GM18907 (cell line): ENCODE results near the gene CST1.
"Not testable (repeated sequence)": the region's sequence is repeated elsewhere in the genome, so short reads cannot be mapped to it uniquely, and the experiment has no call there.

Source experiments
- ATAC-seq: cut with Tn5 transposase; IDR thresholded peaks from one replicate; pipeline ENCODE4 v1.9.1; 2021; ENCODE audit warnings: mild to moderate bottlenecking, moderate library complexity; ENCODE audit not compliant: unreplicated experiment

CST1 gene

GRCh38 chr20:23755131-23755611 lies 4.4 kb upstream of the CST1 start:
- not testable (repeated sequence) for ATAC-seq

GRCh38 chr20:23754731-23755130 lies 4.0 kb upstream of the CST1 start:
- no peak for ATAC-seq

GRCh38 chr20:23753589-23753988 lies 2.9 kb upstream of the CST1 start:
- no peak for ATAC-seq

- ATAC-seq, result no peak
Measured at GRCh38 chr20:23753194-23753548, 2.4 kb upstream of the CST1 start.

- ATAC-seq, result no peak
Measured at GRCh38 chr20:23752481-23753193, 1.9 kb upstream of the CST1 start.

GRCh38 chr20:23752019-23752418 lies 1.3 kb upstream of the CST1 start:
- ATAC-seq, result no peak

- ATAC-seq, result no peak
Measured at GRCh38 chr20:23749746-23750145, 989 bp downstream of the CST1 start.

- ATAC-seq, result not testable (repeated sequence)
Measured at GRCh38 chr20:23748975-23749374, 1.8 kb downstream of the CST1 start.

- not testable (repeated sequence) for ATAC-seq
Measured at GRCh38 chr20:23747551-23747950, 3.2 kb downstream of the CST1 start.

- not testable (repeated sequence) for ATAC-seq
Measured at GRCh38 chr20:23747092-23747491, 3.6 kb downstream of the CST1 start.

GRCh38 chr20:23746321-23746720 lies 4.4 kb downstream of the CST1 start:
- ATAC-seq, result no peak

GRCh38 chr20:23745247-23745646 lies 5.5 kb downstream of the CST1 start:
- no peak for ATAC-seq

GRCh38 chr20:23744817-23745216 lies 5.9 kb downstream of the CST1 start:
- no peak for ATAC-seq

GRCh38 chr20:23735391-23735790 lies 15.3 kb downstream of the CST1 start:
- not testable (repeated sequence) for ATAC-seq

GRCh38 chr20:23734949-23735348 lies 15.8 kb downstream of the CST1 start:
- not testable (repeated sequence) for ATAC-seq

GRCh38 chr20:23734440-23734839 lies 16.3 kb downstream of the CST1 start:
- not testable (repeated sequence) for ATAC-seq

GRCh38 chr20:23727016-23727415 lies 23.7 kb downstream of the CST1 start:
- ATAC-seq, result no peak

GRCh38 chr20:23725102-23725501 lies 25.6 kb downstream of the CST1 start:
- no peak for ATAC-seq

- ATAC-seq, result peak; percentile 80
Measured at GRCh38 chr20:23723659-23724307, 27.0 kb downstream of the CST1 start.

GRCh38 chr20:23722851-23723250 lies 27.9 kb downstream of the CST1 start:
- not testable (repeated sequence) for ATAC-seq

GRCh38 chr20:23721962-23722361 lies 28.8 kb downstream of the CST1 start:
- no peak for ATAC-seq

GRCh38 chr20:23719351-23719750 lies 31.4 kb downstream of the CST1 start:
- ATAC-seq, result not testable (repeated sequence)
